EH (cell line): ENCODE results near the gene ENOX2.
"Not testable (repeated sequence)": the region's sequence is repeated elsewhere in the genome, so short reads cannot be mapped to it uniquely, and the experiment has no call there.

Source experiments
- DNase-seq: peaks from one replicate; pipeline ENCODE4 v3.0.0-alpha.2; 2015; ENCODE audit warnings: low read depth

ENOX2 gene, protein sequence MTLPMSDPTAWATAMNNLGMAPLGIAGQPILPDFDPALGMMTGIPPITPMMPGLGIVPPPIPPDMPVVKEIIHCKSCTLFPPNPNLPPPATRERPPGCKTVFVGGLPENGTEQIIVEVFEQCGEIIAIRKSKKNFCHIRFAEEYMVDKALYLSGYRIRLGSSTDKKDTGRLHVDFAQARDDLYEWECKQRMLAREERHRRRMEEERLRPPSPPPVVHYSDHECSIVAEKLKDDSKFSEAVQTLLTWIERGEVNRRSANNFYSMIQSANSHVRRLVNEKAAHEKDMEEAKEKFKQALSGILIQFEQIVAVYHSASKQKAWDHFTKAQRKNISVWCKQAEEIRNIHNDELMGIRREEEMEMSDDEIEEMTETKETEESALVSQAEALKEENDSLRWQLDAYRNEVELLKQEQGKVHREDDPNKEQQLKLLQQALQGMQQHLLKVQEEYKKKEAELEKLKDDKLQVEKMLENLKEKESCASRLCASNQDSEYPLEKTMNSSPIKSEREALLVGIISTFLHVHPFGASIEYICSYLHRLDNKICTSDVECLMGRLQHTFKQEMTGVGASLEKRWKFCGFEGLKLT

DNA sequence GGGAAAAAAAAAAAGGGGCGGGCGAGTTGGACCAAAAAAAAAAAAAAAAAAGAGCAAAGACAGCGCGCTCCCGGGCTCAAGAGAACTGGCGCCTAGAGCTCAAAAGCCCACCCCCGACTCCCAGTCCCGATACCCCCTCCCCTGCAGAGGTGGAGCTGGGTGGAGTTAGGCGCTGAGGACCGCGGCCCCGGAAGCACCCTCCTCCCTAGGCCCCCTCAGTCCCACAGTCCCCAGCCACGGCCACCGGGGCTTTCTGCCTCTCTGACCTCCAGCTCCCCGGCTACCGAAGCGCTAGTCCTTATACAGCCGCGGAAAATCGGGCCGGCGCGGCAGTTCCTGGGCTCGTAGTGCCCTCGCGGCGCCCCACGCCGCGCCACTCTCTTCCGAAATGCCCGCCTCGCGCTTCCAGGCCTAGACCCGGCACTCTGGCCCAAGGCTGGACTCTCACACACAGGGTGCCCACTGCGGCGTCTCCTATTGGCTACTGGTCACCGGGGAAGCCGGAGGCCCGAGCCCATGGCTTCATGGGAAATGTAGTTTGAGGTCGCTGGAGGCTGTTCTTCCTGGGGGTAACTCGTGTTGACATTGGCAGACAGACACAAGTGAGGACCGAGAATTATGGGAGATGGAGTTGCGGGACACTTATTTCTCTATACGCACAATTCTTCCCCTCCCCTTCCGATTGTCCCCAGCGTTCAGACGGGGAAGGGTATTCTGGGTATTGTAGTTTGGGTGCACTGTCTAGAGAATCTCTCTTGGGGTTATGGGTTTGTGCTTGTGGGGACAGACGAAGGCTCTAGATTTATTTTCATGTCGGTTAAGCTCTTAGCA, at the start of gene ENOX2:
Gene ENOX2, minus strand, starts transcription at position 427 of the 831 bp plus-strand sequence. CDS start 199,993 bp downstream, outside the sequence.
- DNase-seq: peak; percentile 97

DNA sequence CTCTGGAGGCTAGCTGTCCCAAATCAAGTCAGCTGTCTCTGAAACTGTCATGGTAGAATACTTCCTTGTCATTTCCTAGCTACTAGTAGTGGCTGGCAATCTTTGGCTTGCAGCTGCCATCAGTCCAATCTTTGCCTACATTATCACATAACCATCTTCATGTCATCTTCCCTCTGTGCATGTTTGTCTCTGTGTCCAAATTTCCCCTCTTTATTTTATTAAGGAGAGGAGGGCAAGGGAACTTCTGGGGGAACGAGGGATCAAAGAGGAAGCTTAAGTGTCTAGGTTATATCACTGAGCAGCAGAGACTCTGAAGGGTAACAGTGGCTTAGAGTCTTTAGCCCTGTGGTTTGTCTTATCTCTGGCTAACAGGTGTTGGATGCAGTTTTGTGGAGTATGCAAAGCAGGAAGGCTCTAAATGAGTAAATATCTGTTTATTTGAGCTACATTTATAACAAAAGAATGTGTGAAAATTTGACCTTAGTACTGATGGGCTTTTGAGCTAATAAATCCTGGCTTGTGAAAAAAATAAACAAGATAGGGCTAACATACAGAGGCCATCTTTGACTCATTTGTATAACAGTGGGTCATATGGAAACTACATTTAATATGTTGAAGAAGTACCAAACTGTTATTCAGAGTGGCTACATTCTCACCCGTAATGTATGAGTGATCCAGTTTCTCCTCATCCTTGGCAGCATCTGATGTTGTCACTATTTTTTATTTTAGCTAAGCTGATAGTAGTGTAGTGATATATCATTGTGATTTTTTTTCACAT, 49.4 kb upstream of the ENOX2 start:
- DNase-seq: no peak

GRCh38 chrX:130944230-130944629, 41.2 kb upstream of the ENOX2 start:
- DNase-seq: no peak

DNA sequence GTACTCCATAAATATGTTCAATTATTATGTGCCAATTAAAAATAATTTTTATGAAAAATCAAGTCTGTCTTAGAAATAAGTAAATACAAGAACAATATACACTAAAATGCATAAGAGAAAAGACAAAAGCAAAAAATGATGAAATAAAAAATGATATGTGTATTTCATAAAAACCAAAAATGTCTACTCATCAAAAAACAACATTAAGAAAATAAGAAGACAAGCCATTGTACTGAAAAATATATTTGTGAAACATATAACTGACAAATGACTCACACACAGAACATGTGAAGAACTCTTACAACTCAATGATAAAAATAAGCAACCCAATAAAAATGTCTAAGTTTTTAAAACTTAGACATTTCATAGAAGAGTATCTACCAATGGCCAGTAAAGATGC, 34.1 kb upstream of the ENOX2 start:
- DNase-seq: no peak

DNA sequence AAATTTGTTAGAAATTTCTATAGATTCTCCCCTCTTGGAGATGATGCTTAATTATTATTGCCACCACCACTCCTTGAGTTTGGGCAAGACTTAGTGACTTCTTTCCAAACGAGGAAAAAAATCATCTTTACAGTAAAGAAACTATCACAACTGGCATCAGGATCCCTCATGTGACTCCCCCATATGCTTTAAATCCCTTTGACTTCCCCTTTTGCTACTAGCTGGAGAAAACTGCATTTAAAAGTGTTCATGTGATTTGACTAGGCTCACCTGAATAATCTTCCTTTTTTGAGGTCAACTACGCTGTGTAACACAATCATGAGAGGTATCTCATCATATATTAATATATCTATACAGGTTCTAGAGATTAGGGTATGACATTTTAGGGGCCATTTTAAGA, 30.3 kb upstream of the ENOX2 start:
- DNase-seq: no peak

DNA sequence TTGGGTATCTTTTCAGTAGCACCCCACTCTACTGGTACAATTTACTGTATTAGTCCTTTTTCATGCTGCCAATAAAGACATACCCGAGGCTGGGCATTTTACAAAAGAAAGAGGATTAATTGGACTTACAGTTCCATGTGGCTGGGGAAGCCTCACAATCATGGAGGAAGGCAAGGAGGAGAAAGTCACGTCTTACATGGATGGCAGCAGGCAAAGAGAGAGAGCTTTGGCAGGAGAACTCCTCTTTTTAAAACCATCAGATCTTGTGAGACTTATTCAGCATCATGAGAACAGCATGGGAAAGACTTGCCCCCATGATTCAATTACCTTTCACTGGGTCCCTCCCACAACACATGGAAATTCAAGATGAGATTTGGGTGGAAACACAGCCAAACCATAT, 17.4 kb upstream of the ENOX2 start:
- DNase-seq: not testable (repeated sequence)

DNA sequence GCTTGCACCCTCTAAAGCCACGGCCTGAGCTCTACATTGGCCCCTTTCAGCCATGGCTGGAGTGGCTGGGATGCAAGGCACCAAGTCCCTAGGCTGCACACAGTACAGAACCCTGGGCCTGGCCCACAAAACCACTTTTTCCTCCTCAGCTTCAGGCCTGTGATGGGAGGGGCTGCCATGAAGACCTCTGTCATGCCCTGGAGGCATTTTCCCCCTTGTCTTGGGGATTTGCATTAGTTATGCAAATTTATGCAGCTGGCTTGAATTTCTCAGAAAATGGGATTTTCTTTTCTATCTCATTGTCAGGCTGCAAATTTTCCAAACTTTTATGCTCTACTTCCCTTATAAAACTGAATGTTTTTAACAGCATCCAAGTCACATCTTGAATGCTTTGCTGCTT, 16.7 kb upstream of the ENOX2 start:
- not testable (repeated sequence) for DNase-seq

GRCh38 chrX:130918498-130918897, 15.5 kb upstream of the ENOX2 start:
- not testable (repeated sequence) for DNase-seq

- peak; percentile 56 for DNase-seq
Measured at GRCh38 chrX:130916636-130917422, 13.8 kb upstream of the ENOX2 start.

- peak; percentile 28 for DNase-seq
Measured at GRCh38 chrX:130915302-130915701, 12.3 kb upstream of the ENOX2 start.

DNA sequence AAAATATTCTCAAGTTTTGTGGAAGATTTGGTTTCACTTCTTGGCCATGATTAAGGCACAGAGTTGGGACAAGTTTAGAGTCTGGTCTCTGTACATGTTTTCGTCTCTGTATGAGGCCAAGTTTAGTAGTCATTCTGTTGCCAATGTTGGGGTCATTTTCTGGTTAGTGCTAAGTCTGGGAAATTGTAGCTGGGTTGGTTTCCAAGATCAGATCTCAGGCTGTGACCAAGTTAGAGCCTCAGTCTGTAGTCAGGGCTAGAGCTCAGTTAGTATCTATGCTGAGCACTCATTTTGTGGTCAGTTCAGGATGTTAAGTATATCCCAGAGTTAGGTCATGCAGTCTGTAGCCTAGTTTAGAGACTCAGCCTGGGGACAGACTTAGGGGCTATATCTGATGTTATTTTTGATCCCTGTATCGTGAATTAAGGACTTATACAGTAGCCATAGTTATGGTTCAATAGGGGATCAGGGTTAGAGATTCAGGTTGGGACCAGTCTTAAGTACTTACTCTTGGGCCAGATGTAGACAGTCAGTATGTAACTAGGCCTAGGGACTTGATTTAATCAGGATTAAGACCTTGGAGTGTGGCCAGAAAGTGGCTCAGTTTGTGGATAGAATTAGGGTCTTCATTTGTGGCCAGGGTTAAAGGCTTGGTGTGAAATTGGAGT, 6.6 kb upstream of the ENOX2 start:
- DNase-seq: peak; percentile 50

DNA sequence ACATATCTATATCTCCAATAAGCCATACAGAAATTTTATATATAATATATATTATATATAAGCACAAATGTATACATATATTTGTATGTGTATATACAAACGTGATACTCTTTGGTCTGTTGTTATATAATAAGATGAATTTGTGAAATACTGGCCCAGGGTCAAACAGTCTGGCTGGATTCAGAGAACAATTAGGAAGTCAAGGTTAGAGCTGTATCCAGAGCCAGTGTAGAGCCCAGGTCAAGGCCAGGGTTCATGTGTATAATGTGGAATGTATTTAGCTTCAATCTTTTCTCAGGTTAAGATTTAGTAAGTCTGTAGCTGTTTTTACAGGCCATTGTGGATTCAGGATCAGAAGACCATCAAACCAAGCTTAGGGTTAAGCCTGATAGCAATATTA, 3.8 kb upstream of the ENOX2 start:
- DNase-seq: no peak

- no peak for DNase-seq
Measured at GRCh38 chrX:130902446-130902782, 595 bp downstream of the ENOX2 start.

DNA sequence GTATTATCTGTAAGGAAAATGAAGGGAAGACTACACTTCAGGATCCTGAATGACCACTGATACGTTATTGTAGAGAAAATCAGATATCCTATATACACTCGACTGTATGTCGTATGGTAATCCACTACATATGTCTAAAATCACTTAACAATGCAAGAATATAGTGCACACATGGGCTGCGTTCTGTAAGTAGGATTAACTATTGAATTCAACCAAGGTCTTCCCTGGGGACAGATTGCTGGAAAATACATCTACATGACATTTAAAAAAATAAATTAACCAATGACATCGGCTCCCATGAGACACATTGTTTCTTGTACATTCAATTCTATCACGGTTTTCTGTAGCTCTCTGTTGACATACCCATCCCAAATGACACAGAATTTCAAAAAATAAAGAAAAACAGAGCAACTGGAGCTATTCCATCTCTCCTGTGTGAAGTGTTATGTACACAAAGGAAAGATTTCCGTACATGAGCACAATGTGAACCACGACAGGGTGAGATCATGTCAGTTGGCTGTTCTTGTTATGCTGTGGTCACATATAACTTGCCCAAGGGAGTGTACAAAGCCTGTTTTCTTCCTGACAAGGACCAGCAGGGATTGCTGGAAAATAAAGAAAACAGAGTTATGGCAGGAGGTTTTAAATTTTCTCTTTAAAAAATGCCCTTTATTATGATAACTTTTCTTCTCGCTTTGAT, 6.1 kb downstream of the ENOX2 start:
- DNase-seq: peak; percentile 34

- DNase-seq: peak; percentile 22
Measured at GRCh38 chrX:130896026-130896425, 7.0 kb downstream of the ENOX2 start.

DNA sequence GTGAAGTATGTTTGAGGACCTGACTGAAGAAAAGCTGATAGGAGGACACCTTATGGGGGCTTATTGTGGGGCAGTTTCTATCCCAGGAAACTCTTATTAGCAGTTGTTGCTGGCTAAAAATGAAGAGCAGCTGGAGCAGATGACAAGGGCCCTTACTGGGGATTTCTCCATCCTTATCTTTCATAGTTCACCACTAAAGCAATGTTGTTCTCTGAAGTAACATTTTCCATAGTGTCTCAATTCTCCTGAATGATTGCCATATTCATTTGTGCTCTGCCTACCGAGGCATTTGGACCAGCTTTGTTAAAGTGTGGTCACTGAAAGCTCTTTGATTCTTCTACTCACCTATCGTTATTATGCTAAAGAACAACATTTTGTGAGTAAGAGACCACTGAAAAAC, 7.7 kb downstream of the ENOX2 start:
- DNase-seq: no peak

DNA sequence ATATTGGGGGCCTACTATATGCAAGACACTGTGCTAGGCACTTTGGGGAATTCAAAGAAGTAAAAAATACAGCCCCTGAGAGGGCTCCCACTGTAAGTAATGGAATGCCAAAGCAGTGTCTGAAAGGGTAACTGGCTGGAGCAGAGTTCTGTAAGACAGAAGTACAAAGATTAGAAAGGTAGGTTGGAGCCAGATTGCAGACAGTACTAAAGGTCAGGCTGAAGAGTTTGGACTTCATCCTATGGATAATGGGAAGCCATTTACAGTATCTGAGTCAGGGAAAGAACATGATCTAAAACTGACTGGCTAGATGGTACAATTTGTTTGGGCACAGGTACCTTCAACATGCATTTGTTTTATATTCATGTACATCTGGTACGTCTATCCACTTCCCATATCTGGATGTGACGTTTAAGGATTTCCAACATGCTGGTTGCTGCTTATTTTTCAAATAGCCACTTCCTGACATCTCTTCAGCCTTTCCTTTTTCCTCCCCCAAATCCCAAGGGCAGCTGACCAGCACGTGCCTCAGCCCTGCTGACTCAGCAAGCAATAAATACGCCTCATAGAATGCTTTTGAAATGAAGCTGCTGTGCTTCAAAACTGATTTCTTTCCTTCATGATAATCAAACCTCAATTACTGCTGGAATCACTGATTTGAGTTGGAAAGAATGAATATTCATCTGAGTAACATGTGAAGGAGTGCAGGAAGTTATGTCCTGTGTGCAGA, 9.5 kb downstream of the ENOX2 start:
- no peak for DNase-seq

DNA sequence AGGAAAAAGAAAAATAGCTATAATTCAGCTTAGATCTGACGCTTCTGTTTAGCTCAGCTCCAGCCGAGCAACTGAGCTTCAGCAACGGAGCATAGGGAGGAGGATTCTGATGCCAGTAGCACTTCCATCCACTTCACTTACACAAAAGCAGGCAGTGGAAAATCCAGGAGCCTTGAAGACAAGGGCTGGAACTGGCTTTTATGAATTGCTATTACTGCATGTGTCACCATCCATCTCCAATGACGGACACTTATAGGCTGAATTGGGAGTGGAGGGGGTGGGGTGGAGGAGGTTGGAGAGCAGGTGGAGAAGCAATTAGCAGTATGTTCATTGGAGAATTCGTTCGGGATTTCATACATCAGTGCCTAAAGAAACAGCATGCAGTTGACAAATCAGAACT, 15.6 kb downstream of the ENOX2 start:
- no peak for DNase-seq

DNA sequence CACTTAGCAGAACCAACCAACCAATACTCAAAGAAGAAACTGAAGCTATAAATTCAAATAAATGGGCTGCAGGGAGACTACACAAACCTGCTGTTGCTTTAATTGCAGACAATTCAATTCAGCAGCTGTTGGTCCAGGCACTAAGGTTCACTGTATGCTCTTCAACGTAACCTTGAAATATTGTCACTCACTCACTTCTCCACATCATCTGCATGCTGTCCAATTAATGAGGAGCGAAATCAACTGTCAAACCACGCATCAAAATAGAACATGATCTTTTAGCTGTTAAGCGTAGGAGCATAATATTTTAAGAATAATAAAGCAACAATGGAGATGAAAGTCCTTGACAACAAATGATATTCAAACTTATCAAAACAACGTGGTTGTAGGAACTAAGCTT, 17.0 kb downstream of the ENOX2 start:
- DNase-seq: no peak
